Kidney (tissue), 14 donors: Measurements from ENCODE around the gene YAP1. TPM values are rescaled to one million over a fixed set of nuclear protein-coding genes. Genes with fewer than 3 reads are reported as not detected.
"Not testable (repeated sequence)": the region's sequence is repeated elsewhere in the genome, so short reads cannot be mapped to it uniquely, and the experiment has no call there.

Experiments
- DNase-seq, 5 donors: peaks; one replicate each; pipeline ENCODE4 v3.0.0-alpha.2; 2013 to 2020
- FAIRE-seq: peaks from 2 replicates; lab custom pipeline; 2012; peaks lifted over from hg19 to GRCh38; lab: Jason Lieb, UNC
- H3K27ac ChIP-seq, 2 donors: one replicate each; pipeline ENCODE4 v1.7.0; 2013; ENCODE audit warnings: low read depth in 2 of 2, low read length in 2 of 2, inconsistent platforms in 1 of 2
- H3K27me3 ChIP-seq: one replicate; pipeline ENCODE4 v1.7.1; 2013; ENCODE audit warnings: low read length, inconsistent platforms; ENCODE audit not compliant: control insufficient read depth, insufficient read depth
- H3K36me3 ChIP-seq, 3 donors: one replicate each; pipeline versions ENCODE4 v1.7.0 to v1.7.1; 2013; ENCODE audit warnings: low read length in 3 of 3, control low read depth in 1 of 3, inconsistent platforms in 1 of 3; ENCODE audit not compliant: insufficient read depth in 3 of 3, control insufficient read depth in 2 of 3
- H3K4me1 ChIP-seq, 3 donors: one replicate each; pipeline versions ENCODE4 v1.7.0 to v1.7.1; 2013; ENCODE audit warnings: low read length in 3 of 3, inconsistent platforms in 1 of 3, low read depth in 1 of 3; ENCODE audit not compliant: control insufficient read depth in 2 of 3, insufficient read depth in 2 of 3
- H3K4me3 ChIP-seq, 3 donors: one replicate each; pipeline versions ENCODE4 v1.7.0 to v1.8.1; 2013; ENCODE audit warnings: low read length in 3 of 3, control low read depth in 1 of 3, inconsistent platforms in 1 of 3
- H3K9ac ChIP-seq, 3 donors: one replicate each; pipeline versions ENCODE4 v1.7.0 to v1.7.1; 2013; ENCODE audit warnings: low read length in 3 of 3, control low read depth in 1 of 3, inconsistent platforms in 1 of 3
- H3K9me3 ChIP-seq, 3 donors: one replicate each; pipeline versions ENCODE4 v1.7.0 to v1.7.1; 2013; ENCODE audit warnings: low read length in 3 of 3, control low read depth in 1 of 3, inconsistent platforms in 1 of 3; ENCODE audit not compliant: control insufficient read depth in 2 of 3, insufficient read depth in 1 of 3
- CTCF ChIP-seq: IDR thresholded peaks from 3 replicates; pipeline ENCODE4 v1.5.1; 2012; ENCODE audit warnings: mild to moderate bottlenecking, moderate library complexity, borderline replicate concordance; ENCODE audit not compliant: insufficient read depth; ENCODE audit errors: extremely low read depth
- intact Hi-C: fragments of 100-400 bp; cut with DNase I; formaldehyde crosslinking; loops from one replicate; pipeline ENCODE4 v1.11.1; 2022
- polyA plus RNA-seq: library from polyadenylated mRNA; stranded (reverse); fragments of 350-450 nt; fragmentation: Illumina TruSeq; extraction: RNeasy Lipid Tissue Mini Kit (QIAGEN cat#74804); gene quantifications from one replicate; pipeline ENCODE4 v1.2.3, GENCODE V29; 2014; ENCODE audit warnings: low read depth, low replicate concordance; ENCODE audit not compliant: insufficient read depth
- total RNA-seq: library from RNA; stranded (reverse); fragmentation: NEBNext Ultra II Directional; extraction: Animal tissue kit (Norgen Biotek cat#: 25700); gene quantifications from one replicate; pipeline ENCODE4 v1.2.1, GENCODE V29; 2021
- donor health status: control.
- donor health status: control.
- donor health status: control.
- donor health status: control.
- donor health status: control.
- donor health status: DM: yes; HTN: yes; CAD: no.
- donor health status: Normal renal cell carcinoma (clear cell type).

Gene YAP1
- total and polyA plus RNA-seq, 2 donors from 2014 or later: 21.5 to 106 TPM

DNA sequence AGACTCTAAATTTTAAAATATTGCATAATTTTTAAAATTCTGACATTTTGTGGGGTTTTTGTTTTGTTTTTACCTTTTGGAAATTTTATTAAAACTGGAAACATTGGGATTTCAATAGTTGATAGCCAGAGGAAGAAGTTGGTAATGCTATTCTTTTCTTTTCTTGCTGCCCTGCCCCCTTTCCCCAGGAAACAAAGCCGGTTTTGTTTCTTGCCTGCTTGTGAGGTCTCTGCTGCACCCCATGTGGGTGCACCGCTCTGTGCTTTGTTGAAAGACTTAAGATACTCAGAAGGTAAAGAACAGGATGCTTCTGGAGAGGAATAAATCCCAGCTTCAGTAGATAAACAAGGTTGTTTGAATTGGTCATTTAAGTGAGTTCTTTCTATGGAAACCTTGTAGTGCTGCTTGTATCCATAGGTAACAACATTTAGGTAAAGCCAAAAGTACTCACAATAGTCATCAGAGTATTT, 87.5 kb downstream of the YAP1 start:
- no peaks in the 10 kb centered on the region for H3K9me3 ChIP-seq
- no peak for TF ChIP-seq CTCF
- H3K9ac ChIP-seq: no peak overlapping the region
- H3K27ac ChIP-seq: no peak overlapping the region
- no peak overlapping the region for H3K4me3 ChIP-seq
- DNase-seq: peak in 3 of 5 donors; percentile 26 to 55 (median 51)
- H3K27me3 ChIP-seq: no peaks in the 10 kb centered on the region
- H3K4me1 ChIP-seq: peaks cover 0 to 3% (median 0%) of the 10 kb centered on the region in 3 donors
- FAIRE-seq: no peak
- H3K36me3 ChIP-seq: no peaks in the 10 kb centered on the region
- intact Hi-C loops: no loop called here

DNA sequence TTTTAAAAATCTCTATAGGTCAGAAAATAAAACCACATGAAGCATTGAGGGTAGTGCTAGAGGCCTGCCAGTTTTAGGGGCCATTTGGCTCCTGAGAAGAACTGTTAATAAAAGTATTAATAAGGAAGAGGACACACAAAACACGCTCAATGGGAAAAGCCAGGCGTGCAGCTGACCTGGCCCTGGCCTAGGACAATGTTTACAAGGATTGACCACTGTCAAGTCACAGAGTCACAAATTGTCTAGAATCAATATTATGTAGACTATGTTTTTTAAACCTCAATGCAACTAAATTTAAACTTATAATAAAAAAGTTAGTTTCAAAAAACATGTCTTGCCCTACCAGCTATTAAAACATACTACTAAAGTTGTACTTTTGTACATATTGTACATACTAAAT, 89.4 kb downstream of the YAP1 start:
- intact Hi-C loops: no loop called here

DNA sequence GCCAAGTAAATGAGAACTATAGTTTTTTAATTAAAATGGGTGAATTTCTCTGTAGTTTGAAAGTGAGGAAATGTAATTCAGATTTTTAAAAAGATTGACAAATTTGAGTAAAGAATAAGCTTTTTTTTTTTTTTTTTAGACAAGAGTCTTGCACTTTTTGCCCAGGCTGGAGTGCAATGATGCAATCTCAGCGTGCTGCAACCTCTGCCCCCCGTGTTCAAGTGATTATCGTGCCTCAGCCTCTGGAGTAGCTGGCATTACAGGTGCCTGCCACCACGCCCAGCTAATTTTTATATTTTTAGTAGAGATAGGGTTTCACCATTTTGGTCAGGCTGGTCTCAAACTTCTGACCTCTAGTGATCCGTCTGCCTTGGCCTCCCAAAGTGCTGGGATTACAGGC, 90.1 kb downstream of the YAP1 start:
- DNase-seq, intact Hi-C loops, H3K4me1 ChIP-seq, H3K27ac ChIP-seq, H3K4me3 ChIP-seq, H3K36me3 ChIP-seq, H3K9ac ChIP-seq, H3K9me3 ChIP-seq, H3K27me3 ChIP-seq, FAIRE-seq: not testable (repeated sequence)

More for the DNA sequence above, 89.4 kb downstream of the YAP1 start:
- no peak overlapping the region for H3K27ac ChIP-seq
- H3K27me3 ChIP-seq: no peaks in the 10 kb centered on the region
- no peak overlapping the region for H3K9ac ChIP-seq
- peaks cover 0 to 3% (median 0%) of the 10 kb centered on the region in 3 donors for H3K4me1 ChIP-seq
- DNase-seq (no peak), FAIRE-seq (no peak)
- no peaks in the 10 kb centered on the region for H3K9me3 ChIP-seq
- H3K36me3 ChIP-seq: no peaks in the 10 kb centered on the region
- no peak for TF ChIP-seq CTCF
- H3K4me3 ChIP-seq: no peak overlapping the region

- no peak for FAIRE-seq
- H3K36me3 ChIP-seq: no peaks in the 10 kb centered on the region
- no peak for DNase-seq
- TF ChIP-seq CTCF: no peak
- H3K9me3 ChIP-seq: no peaks in the 10 kb centered on the region
- no peak overlapping the region for H3K9ac ChIP-seq
- no peaks in the 10 kb centered on the region for H3K27me3 ChIP-seq
- intact Hi-C loops: no loop called here
- H3K4me1 ChIP-seq: peaks cover 0 to 3% (median 0%) of the 10 kb centered on the region in 3 donors
- no peak overlapping the region for H3K27ac ChIP-seq
- no peak overlapping the region for H3K4me3 ChIP-seq
Measured at GRCh38 chr11:102201776-102202175, 91.5 kb downstream of the YAP1 start.
